Measurements from ENCODE around the gene CEBPA.

DNA sequence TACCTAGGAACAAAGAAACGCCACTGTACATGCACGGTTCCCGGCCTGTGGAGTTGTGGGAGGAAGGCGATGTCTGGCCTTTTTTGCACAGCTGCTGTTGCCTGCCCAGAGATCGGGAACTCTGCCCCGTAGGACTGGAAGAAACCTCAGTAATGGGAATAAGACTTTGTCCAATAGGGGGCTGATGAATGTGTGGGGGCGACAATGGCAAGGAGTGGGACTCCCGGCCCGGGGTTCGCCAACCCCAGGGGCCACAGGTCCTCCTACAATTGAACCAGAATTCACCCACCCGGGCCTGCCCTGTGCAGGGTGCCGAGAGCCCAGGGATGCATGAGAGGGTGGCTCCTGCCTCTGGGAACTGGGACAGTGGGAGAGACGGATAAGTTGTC is 2.0 kb upstream of the CEBPA start:
- TF ChIP-seq, protein P1, sequence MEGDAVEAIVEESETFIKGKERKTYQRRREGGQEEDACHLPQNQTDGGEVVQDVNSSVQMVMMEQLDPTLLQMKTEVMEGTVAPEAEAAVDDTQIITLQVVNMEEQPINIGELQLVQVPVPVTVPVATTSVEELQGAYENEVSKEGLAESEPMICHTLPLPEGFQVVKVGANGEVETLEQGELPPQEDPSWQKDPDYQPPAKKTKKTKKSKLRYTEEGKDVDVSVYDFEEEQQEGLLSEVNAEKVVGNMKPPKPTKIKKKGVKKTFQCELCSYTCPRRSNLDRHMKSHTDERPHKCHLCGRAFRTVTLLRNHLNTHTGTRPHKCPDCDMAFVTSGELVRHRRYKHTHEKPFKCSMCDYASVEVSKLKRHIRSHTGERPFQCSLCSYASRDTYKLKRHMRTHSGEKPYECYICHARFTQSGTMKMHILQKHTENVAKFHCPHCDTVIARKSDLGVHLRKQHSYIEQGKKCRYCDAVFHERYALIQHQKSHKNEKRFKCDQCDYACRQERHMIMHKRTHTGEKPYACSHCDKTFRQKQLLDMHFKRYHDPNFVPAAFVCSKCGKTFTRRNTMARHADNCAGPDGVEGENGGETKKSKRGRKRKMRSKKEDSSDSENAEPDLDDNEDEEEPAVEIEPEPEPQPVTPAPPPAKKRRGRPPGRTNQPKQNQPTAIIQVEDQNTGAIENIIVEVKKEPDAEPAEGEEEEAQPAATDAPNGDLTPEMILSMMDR (IDR thresholded peaks at IDR 0.05; ENCODE audit: low read depth, low read length) = no peak
- TF ChIP-seq EZH2phosphoT487 (IDR thresholded peaks at IDR 0.05; ENCODE audit: low read depth) = no peak
